SK-N-SH treated with all-trans-retinoic acid at 6 μM for 48 hours (cell line): ENCODE results near the gene PSMA7.

ENCODE experiments used
- ATAC-seq: fragments of 200-7000 bp; cut with Tn5 transposase; 3 replicates; pipeline ENCODE4 v1.9.1; 2020; ENCODE audit warnings: mild to moderate bottlenecking, moderate library complexity
- ARNTL ChIP-seq: fragments of 450-650 bp; formaldehyde crosslinking; IDR thresholded peaks from 2 replicates; pipeline ENCODE4 v1.5.0; 2020; ENCODE audit warnings: low read depth, mild to moderate bottlenecking, moderate library complexity, borderline replicate concordance
- BACH2 ChIP-seq: fragments of 250-450 bp; sonication (Bioruptor Pico); IDR thresholded peaks from 2 replicates; pipeline ENCODE4 v1.9.0; 2021; ENCODE audit warnings: mild to moderate bottlenecking, borderline replicate concordance
- CREB5 ChIP-seq: fragments of 250-450 bp; sonication (Bioruptor Pico); IDR thresholded peaks from 2 replicates; pipeline ENCODE4 v1.5.1; 2020; ENCODE audit warnings: low read depth, mild to moderate bottlenecking, moderate library complexity
- CSDC2 ChIP-seq: fragments of 250-450 bp; sonication (Bioruptor Pico); IDR thresholded peaks from 2 replicates; pipeline ENCODE4 v1.5.0; 2020; ENCODE audit warnings: mild to moderate bottlenecking, moderate library complexity
- ESRRG ChIP-seq: fragments of 250-450 bp; sonication (Bioruptor Pico); IDR thresholded peaks from 2 replicates; pipeline ENCODE4 v1.6.1; 2021; ENCODE audit warnings: mild to moderate bottlenecking
- GLIS3 ChIP-seq: fragments of 250-450 bp; sonication (Bioruptor Pico); IDR thresholded peaks from 2 replicates; pipeline ENCODE4 v1.5.0; 2020; ENCODE audit warnings: mild to moderate bottlenecking, moderate library complexity
- ISL1 ChIP-seq: fragments of 250-450 bp; sonication (Bioruptor Pico); IDR thresholded peaks from 2 replicates; pipeline ENCODE4 v2.1.2; 2022; ENCODE audit warnings: mild to moderate bottlenecking, moderate library complexity
- OSR1 ChIP-seq: fragments of 250-450 bp; sonication (Bioruptor Pico); IDR thresholded peaks from 2 replicates; pipeline ENCODE4 v1.8.0; 2022; ENCODE audit warnings: moderate library complexity, mild to moderate bottlenecking, inconsistent platforms
- PPARA ChIP-seq: fragments of 250-450 bp; sonication (Bioruptor Pico); IDR thresholded peaks from 2 replicates; pipeline ENCODE4 v1.5.0; 2020; ENCODE audit warnings: mild to moderate bottlenecking, borderline replicate concordance
- SNAI2 ChIP-seq: fragments of 250-450 bp; sonication (Bioruptor Pico); IDR thresholded peaks from 2 replicates; pipeline ENCODE4 v1.5.0; 2020; ENCODE audit warnings: mild to moderate bottlenecking, moderate library complexity
- TCF4 ChIP-seq: fragments of 250-450 bp; sonication (Bioruptor Pico); IDR thresholded peaks from 2 replicates; pipeline ENCODE4 v1.8.0; 2021; ENCODE audit warnings: mild to moderate bottlenecking, moderate library complexity, borderline replicate concordance
- TOX ChIP-seq: fragments of 250-450 bp; sonication (Bioruptor Pico); IDR thresholded peaks from 2 replicates; pipeline ENCODE4 v1.8.0; 2021; ENCODE audit warnings: mild to moderate bottlenecking, moderate library complexity, borderline replicate concordance
- ZC3H10 ChIP-seq: fragments of 250-450 bp; sonication (Bioruptor Pico); IDR thresholded peaks from 2 replicates; pipeline ENCODE4 v1.5.1; 2021; ENCODE audit warnings: mild to moderate bottlenecking, moderate library complexity
- ZFP3 ChIP-seq: fragments of 250-450 bp; sonication (Bioruptor Pico); IDR thresholded peaks from 2 replicates; pipeline ENCODE4 v1.5.0; 2020; ENCODE audit warnings: mild to moderate bottlenecking, moderate library complexity
- ZFP30 ChIP-seq: fragments of 450-650 bp; formaldehyde crosslinking; IDR thresholded peaks from 2 replicates; pipeline ENCODE4 v1.5.0; 2022; ENCODE audit warnings: mild to moderate bottlenecking, moderate library complexity
- ZNF565 ChIP-seq: fragments of 450-650 bp; formaldehyde crosslinking; conservative IDR thresholded peaks from 2 replicates; pipeline ENCODE4 v1.5.0; 2020; ENCODE audit warnings: low read depth, mild to moderate bottlenecking, moderate library complexity
- ZNF70 ChIP-seq: fragments of 450-650 bp; formaldehyde crosslinking; IDR thresholded peaks from 2 replicates; pipeline ENCODE4 v1.5.0; 2020; ENCODE audit warnings: mild to moderate bottlenecking, moderate library complexity
- ZNF8 ChIP-seq: fragments of 450-650 bp; formaldehyde crosslinking; IDR thresholded peaks from 2 replicates; pipeline ENCODE4 v1.5.0; 2020; ENCODE audit warnings: mild to moderate bottlenecking, moderate library complexity
- TF ChIP-seq, protein P1 (sequence below): fragments of 250-450 bp; sonication (Bioruptor Pico); IDR thresholded peaks from 2 replicates; pipeline ENCODE4 v1.5.1; 2021; ENCODE audit warnings: mild to moderate bottlenecking, moderate library complexity
- TF ChIP-seq, protein P2 (sequence below): fragments of 250-450 bp; sonication (Bioruptor Pico); IDR thresholded peaks from 2 replicates; pipeline ENCODE4 v1.5.0; 2020; ENCODE audit warnings: mild to moderate bottlenecking, moderate library complexity
- TF ChIP-seq, protein P3 (sequence below): fragments of 250-450 bp; sonication (Bioruptor Pico); IDR thresholded peaks from 2 replicates; pipeline ENCODE4 v1.8.0; 2020; ENCODE audit warnings: mild to moderate bottlenecking, moderate library complexity, borderline replicate concordance
- TF ChIP-seq, protein P4 (sequence below): fragments of 250-450 bp; sonication (Bioruptor Pico); IDR thresholded peaks from 2 replicates; pipeline ENCODE4 v1.8.0; 2021; ENCODE audit warnings: low read depth, mild to moderate bottlenecking, moderate library complexity, borderline replicate concordance

PSMA7 gene

GRCh38 chr20:62089393-62089792, 53.8 kb downstream of the PSMA7 start (continued):
- TF ChIP-seq, protein P1, sequence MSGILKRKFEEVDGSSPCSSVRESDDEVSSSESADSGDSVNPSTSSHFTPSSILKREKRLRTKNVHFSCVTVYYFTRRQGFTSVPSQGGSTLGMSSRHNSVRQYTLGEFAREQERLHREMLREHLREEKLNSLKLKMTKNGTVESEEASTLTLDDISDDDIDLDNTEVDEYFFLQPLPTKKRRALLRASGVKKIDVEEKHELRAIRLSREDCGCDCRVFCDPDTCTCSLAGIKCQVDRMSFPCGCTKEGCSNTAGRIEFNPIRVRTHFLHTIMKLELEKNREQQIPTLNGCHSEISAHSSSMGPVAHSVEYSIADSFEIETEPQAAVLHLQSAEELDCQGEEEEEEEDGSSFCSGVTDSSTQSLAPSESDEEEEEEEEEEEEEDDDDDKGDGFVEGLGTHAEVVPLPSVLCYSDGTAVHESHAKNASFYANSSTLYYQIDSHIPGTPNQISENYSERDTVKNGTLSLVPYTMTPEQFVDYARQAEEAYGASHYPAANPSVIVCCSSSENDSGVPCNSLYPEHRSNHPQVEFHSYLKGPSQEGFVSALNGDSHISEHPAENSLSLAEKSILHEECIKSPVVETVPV (CRISPR knock-in tag): no peak
- TF ChIP-seq ZNF565 (CRISPR knock-in tag) (no peak), ZFP30 (CRISPR knock-in tag) (no peak), ARNTL (CRISPR knock-in tag) (no peak), PPARA (CRISPR knock-in tag) (no peak), ZFP3 (CRISPR knock-in tag) (no peak)

DNA sequence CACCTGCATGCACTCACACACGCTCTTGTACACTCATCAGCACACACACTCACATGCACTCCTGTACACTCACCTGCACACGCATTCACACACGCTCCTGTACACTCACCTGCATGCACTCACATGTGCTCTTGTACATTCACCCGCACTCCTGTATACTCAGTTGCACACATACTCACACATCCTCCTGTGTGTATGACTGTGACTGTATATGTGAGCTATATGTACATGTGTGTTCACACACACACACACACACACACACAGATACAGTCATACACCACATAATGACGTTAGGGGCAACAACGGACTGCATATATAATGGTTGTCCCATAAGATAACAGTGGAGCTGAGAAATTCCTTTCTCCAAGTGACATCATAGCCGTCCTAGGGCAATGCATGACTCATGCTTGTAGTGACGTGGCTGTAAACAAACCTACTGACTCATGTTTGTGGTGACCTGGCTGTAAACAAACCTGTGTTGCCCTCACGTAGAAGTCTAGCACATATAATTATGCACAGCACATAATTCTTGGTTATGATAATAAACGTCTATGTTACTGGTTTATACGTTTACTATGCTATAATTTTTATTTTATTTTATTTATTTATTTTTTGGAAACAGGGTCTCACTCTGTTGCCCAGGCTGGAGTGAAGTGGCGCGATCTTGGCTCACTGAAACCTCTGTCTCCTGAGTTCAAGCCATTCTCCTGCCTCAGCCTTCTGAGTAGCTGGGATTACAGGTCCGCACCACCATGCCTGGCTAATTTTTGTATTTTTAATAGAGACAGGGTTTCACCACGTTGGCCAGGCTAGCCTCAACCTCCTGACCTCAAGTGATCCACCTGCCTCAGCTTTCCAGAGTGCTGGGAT, 54.7 kb downstream of the PSMA7 start:
- ATAC-seq: peak; percentile 28; the same call in 2 of the 3 replicates

DNA sequence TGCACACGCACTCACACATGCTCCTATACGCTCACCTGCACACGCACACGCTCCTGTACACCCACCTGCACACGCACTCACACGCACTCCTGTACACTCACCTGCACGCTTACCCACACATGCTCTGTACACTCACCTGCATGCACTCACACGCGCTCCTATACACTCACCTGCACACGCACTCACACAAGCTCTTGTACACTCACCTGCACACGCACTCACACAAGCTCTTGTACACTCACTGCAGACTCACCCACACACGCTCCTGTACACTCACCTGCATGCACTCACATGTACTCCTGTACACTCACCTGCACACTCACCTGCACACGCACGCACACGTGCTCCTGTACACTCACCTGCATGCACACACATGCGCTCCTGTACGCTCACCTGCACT, 55.6 kb downstream of the PSMA7 start:
- no peak for ATAC-seq
- no peak for TF ChIP-seq ZFP30 (CRISPR knock-in tag)
- TF ChIP-seq ZC3H10: no peak
- TF ChIP-seq SNAI2 (CRISPR knock-in tag): no peak
- TF ChIP-seq ZNF70: no peak
- TF ChIP-seq ARNTL (CRISPR knock-in tag): no peak
- TF ChIP-seq ZFP3 (CRISPR knock-in tag): no peak
- TF ChIP-seq GLIS3: no peak
- no peak for TF ChIP-seq ESRRG (CRISPR knock-in tag)
- TF ChIP-seq ISL1 (CRISPR knock-in tag): no peak
- TF ChIP-seq ZNF8 (CRISPR knock-in tag): no peak
- no peak for TF ChIP-seq TOX
- TF ChIP-seq, protein P2, sequence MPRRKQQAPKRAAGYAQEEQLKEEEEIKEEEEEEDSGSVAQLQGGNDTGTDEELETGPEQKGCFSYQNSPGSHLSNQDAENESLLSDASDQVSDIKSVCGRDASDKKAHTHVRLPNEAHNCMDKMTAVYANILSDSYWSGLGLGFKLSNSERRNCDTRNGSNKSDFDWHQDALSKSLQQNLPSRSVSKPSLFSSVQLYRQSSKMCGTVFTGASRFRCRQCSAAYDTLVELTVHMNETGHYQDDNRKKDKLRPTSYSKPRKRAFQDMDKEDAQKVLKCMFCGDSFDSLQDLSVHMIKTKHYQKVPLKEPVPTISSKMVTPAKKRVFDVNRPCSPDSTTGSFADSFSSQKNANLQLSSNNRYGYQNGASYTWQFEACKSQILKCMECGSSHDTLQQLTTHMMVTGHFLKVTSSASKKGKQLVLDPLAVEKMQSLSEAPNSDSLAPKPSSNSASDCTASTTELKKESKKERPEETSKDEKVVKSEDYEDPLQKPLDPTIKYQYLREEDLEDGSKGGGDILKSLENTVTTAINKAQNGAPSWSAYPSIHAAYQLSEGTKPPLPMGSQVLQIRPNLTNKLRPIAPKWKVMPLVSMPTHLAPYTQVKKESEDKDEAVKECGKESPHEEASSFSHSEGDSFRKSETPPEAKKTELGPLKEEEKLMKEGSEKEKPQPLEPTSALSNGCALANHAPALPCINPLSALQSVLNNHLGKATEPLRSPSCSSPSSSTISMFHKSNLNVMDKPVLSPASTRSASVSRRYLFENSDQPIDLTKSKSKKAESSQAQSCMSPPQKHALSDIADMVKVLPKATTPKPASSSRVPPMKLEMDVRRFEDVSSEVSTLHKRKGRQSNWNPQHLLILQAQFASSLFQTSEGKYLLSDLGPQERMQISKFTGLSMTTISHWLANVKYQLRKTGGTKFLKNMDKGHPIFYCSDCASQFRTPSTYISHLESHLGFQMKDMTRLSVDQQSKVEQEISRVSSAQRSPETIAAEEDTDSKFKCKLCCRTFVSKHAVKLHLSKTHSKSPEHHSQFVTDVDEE (CRISPR knock-in tag): no peak
- TF ChIP-seq, protein P3, sequence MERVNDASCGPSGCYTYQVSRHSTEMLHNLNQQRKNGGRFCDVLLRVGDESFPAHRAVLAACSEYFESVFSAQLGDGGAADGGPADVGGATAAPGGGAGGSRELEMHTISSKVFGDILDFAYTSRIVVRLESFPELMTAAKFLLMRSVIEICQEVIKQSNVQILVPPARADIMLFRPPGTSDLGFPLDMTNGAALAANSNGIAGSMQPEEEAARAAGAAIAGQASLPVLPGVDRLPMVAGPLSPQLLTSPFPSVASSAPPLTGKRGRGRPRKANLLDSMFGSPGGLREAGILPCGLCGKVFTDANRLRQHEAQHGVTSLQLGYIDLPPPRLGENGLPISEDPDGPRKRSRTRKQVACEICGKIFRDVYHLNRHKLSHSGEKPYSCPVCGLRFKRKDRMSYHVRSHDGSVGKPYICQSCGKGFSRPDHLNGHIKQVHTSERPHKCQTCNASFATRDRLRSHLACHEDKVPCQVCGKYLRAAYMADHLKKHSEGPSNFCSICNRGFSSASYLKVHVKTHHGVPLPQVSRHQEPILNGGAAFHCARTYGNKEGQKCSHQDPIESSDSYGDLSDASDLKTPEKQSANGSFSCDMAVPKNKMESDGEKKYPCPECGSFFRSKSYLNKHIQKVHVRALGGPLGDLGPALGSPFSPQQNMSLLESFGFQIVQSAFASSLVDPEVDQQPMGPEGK: no peak
- TF ChIP-seq OSR1 (CRISPR knock-in tag): no peak

More for the DNA sequence above, 54.7 kb downstream of the PSMA7 start:
- TF ChIP-seq TCF4 (CRISPR knock-in tag): no peak
- TF ChIP-seq, protein P3: no peak
- TF ChIP-seq ARNTL (CRISPR knock-in tag): no peak
- no peak for TF ChIP-seq SNAI2 (CRISPR knock-in tag)

- no peak for ATAC-seq
- TF ChIP-seq BACH2 (CRISPR knock-in tag) (no peak), CREB5 (CRISPR knock-in tag) (no peak), ZNF70 (no peak), SNAI2 (CRISPR knock-in tag) (no peak), TOX (no peak), ZNF8 (CRISPR knock-in tag) (no peak), CSDC2 (CRISPR knock-in tag) (no peak), PPARA (CRISPR knock-in tag) (no peak)
- TF ChIP-seq, protein P4, sequence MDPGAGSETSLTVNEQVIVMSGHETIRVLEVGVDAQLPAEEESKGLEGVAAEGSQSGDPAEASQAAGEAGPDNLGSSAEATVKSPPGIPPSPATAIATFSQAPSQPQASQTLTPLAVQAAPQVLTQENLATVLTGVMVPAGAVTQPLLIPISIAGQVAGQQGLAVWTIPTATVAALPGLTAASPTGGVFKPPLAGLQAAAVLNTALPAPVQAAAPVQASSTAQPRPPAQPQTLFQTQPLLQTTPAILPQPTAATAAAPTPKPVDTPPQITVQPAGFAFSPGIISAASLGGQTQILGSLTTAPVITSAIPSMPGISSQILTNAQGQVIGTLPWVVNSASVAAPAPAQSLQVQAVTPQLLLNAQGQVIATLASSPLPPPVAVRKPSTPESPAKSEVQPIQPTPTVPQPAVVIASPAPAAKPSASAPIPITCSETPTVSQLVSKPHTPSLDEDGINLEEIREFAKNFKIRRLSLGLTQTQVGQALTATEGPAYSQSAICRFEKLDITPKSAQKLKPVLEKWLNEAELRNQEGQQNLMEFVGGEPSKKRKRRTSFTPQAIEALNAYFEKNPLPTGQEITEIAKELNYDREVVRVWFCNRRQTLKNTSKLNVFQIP (CRISPR knock-in tag): no peak
These were observed 56.0 kb downstream of the PSMA7 start for GRCh38 chr20:62087227-62087626.
